ENCODE measurements around the gene CTDP1. TPM values are rescaled to one million over a fixed set of nuclear protein-coding genes. Genes with fewer than 3 reads are reported as not detected.

The CTDP1 gene
- total RNA-seq, 1 experiment from 2014 or later = 24.9 TPM

- RAD21 ChIA-PET (ENCODE audit: low non-redundant PET in 1 of 2, low total read pairs in 2 of 2, uncharacterized antibody in 2 of 2, unreplicated experiment in 2 of 2) = no interaction called here
Measured at GRCh38 chr18:79798346-79798998, 118.9 kb downstream of the CTDP1 start.

DNA sequence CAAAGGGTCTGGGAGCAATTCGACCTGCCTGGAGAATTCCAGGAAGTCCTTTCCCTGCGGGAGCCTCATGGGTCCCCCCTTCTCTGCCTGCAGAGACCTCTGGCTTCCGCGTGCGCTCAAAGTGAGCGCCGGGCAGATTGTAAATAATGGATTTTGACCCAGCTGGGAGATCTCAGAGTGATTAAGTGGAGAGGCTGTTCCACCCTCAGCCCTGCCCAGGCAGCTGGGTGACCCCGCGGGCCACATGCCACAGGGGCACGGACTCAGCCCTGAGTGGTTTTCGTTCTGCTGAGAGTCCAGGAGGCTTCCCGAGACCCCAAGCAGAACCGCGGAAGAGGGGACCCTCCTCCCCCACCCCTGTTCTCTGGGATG, 119.4 kb downstream of the CTDP1 start:
- H3K4me2 ChIP-seq (ENCODE audit: low read length) = no peak overlapping the region
- no TSS peak for BruUV-seq (replicated peaks)
- no peak overlapping the region for H3K9ac ChIP-seq (ENCODE audit: low read length)
- ChIA-PET RAD21 (ENCODE audit: low non-redundant PET in 1 of 2, low total read pairs in 2 of 2, uncharacterized antibody in 2 of 2, unreplicated experiment in 2 of 2) (no interaction called here), POLR2A (no interaction called here), CTCF (no interaction called here)
- H3K9me2 ChIP-seq (ENCODE audit: insufficient read depth) = no peaks in the 10 kb centered on the region
- DNase-seq (ENCODE audit: low read depth, low spot score) (no peak), ATAC-seq (no peak)
- H3K9me3 ChIP-seq (ENCODE audit: control insufficient read depth in 1 of 2, insufficient read depth in 1 of 2, low read depth in 1 of 2, low read length in 2 of 2) = no peaks in the 10 kb centered on the region
- H2AFZ ChIP-seq (ENCODE audit: low read depth, low read length, poor library complexity, severe bottlenecking) = no peak overlapping the region
- H3K27me3 ChIP-seq (ENCODE audit: insufficient read depth, low read length) = no peaks in the 10 kb centered on the region
- no peaks in the 10 kb centered on the region for H3K36me3 ChIP-seq (ENCODE audit: control insufficient read depth in 1 of 2, insufficient read depth in 2 of 2, low read length in 2 of 2)
- H3K79me2 ChIP-seq (ENCODE audit: insufficient read depth, low read length) = no peaks in the 10 kb centered on the region
- intact Hi-C loops (cut with micrococcal nuclease) = no loop called here
- no peaks in the 10 kb centered on the region for H4K20me1 ChIP-seq (ENCODE audit: insufficient read depth)
- H3K4me1 ChIP-seq (ENCODE audit: control insufficient read depth in 1 of 2, insufficient read depth in 2 of 2, low read length in 2 of 2) = no peaks in the 10 kb centered on the region
- H3K27ac ChIP-seq (ENCODE audit: low read depth, low read length) = no peak overlapping the region
- no peak overlapping the region for H3K4me3 ChIP-seq (replicated peaks in 1 of 2; ENCODE audit: low read depth in 1 of 2, low read length in 2 of 2)
- TF ChIP-seq, protein P1, sequence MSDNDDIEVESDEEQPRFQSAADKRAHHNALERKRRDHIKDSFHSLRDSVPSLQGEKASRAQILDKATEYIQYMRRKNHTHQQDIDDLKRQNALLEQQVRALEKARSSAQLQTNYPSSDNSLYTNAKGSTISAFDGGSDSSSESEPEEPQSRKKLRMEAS (IDR thresholded peaks at IDR 0.05) = no peak
- no peak for TF ChIP-seq CBX3 (IDR thresholded peaks at IDR 0.05; ENCODE audit: low read depth)
- no peak for TF ChIP-seq SIN3A (IDR thresholded peaks at IDR 0.05; ENCODE audit: low read depth)
- TF ChIP-seq TCF7L2 (IDR thresholded peaks at IDR 0.05; ENCODE audit: borderline replicate concordance, extremely low read depth, insufficient read depth, insufficient read length) = no peak
- TF ChIP-seq, protein P2, sequence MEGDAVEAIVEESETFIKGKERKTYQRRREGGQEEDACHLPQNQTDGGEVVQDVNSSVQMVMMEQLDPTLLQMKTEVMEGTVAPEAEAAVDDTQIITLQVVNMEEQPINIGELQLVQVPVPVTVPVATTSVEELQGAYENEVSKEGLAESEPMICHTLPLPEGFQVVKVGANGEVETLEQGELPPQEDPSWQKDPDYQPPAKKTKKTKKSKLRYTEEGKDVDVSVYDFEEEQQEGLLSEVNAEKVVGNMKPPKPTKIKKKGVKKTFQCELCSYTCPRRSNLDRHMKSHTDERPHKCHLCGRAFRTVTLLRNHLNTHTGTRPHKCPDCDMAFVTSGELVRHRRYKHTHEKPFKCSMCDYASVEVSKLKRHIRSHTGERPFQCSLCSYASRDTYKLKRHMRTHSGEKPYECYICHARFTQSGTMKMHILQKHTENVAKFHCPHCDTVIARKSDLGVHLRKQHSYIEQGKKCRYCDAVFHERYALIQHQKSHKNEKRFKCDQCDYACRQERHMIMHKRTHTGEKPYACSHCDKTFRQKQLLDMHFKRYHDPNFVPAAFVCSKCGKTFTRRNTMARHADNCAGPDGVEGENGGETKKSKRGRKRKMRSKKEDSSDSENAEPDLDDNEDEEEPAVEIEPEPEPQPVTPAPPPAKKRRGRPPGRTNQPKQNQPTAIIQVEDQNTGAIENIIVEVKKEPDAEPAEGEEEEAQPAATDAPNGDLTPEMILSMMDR (IDR thresholded peaks at IDR 0.05 in 2 of 3, conservative IDR thresholded peaks at IDR 0.05 in 1 of 3; ENCODE audit: borderline replicate concordance in 1 of 3, insufficient read depth in 1 of 3, low read depth in 2 of 3, low read length in 2 of 3) = no peak
- TF ChIP-seq CEBPB (IDR thresholded peaks at IDR 0.05; ENCODE audit: low read depth) = no peak

More at GRCh38 chr18:79798346-79798998, 118.9 kb downstream of the CTDP1 start:
- Histone ChIP-seq H3K9me3 (ENCODE audit: control insufficient read depth in 1 of 2, insufficient read depth in 1 of 2, low read depth in 1 of 2, low read length in 2 of 2) (no peaks in the 10 kb centered on the region), H3K4me2 (ENCODE audit: low read length) (no peak overlapping the region), H3K4me1 (ENCODE audit: control insufficient read depth in 1 of 2, insufficient read depth in 2 of 2, low read length in 2 of 2) (no peaks in the 10 kb centered on the region), H3K9ac (ENCODE audit: low read length) (no peak overlapping the region), H3K36me3 (ENCODE audit: control insufficient read depth in 1 of 2, insufficient read depth in 2 of 2, low read length in 2 of 2) (no peaks in the 10 kb centered on the region), H3K9me2 (ENCODE audit: insufficient read depth) (no peaks in the 10 kb centered on the region), H3K79me2 (ENCODE audit: insufficient read depth, low read length) (no peaks in the 10 kb centered on the region), H3K4me3 (replicated peaks in 1 of 2; ENCODE audit: low read depth in 1 of 2, low read length in 2 of 2) (no peak overlapping the region), H3K27me3 (ENCODE audit: insufficient read depth, low read length) (no peaks in the 10 kb centered on the region), H3K27ac (ENCODE audit: low read depth, low read length) (no peak overlapping the region), H2AFZ (ENCODE audit: low read depth, low read length, poor library complexity, severe bottlenecking) (no peak overlapping the region), H4K20me1 (ENCODE audit: insufficient read depth) (no peaks in the 10 kb centered on the region)
- ChIA-PET POLR2A (no interaction called here), CTCF (no interaction called here)
- no TSS peak for BruUV-seq (replicated peaks)
- intact Hi-C loops (cut with micrococcal nuclease) = no loop called here
- TF ChIP-seq CBX3 (IDR thresholded peaks at IDR 0.05; ENCODE audit: low read depth) (no peak), FOSL1 (IDR thresholded peaks at IDR 0.05; ENCODE audit: low read depth) (no peak), POLR2AphosphoS5 (IDR thresholded peaks at IDR 0.05; ENCODE audit: low read depth, low read length) (no peak), EGR1 (IDR thresholded peaks at IDR 0.05; ENCODE audit: low read depth) (no peak), ELF1 (IDR thresholded peaks at IDR 0.05; ENCODE audit: borderline replicate concordance, low read depth) (no peak), RAD21 (IDR thresholded peaks at IDR 0.05; ENCODE audit: low read depth) (no peak), SIN3A (IDR thresholded peaks at IDR 0.05; ENCODE audit: low read depth) (no peak), YY1 (IDR thresholded peaks at IDR 0.05; ENCODE audit: extremely low read depth, insufficient replicate concordance, low read depth, low read length) (no peak), CEBPB (IDR thresholded peaks at IDR 0.05; ENCODE audit: low read depth) (no peak), POLR2A (IDR thresholded peaks at IDR 0.05; ENCODE audit: borderline replicate concordance, extremely low read depth, insufficient read depth, insufficient read length) (no peak)
- TF ChIP-seq, protein P3, sequence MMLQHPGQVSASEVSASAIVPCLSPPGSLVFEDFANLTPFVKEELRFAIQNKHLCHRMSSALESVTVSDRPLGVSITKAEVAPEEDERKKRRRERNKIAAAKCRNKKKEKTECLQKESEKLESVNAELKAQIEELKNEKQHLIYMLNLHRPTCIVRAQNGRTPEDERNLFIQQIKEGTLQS (IDR thresholded peaks at IDR 0.05) = no peak
- no peak for ATAC-seq
- no peak for DNase-seq (ENCODE audit: low read depth, low spot score)
